Panc1 (cell line): ENCODE results near the gene MAP2K5.
"Not testable (repeated sequence)": the region's sequence is repeated elsewhere in the genome, so short reads cannot be mapped to it uniquely, and the experiment has no call there.

Experiments
- CTCF ChIP-seq: fragments of 450-650 bp; IDR thresholded peaks from 2 replicates; pipeline ENCODE4 v1.5.1; 2017; ENCODE audit warnings: mild to moderate bottlenecking
- POLR2AphosphoS5 ChIP-seq: IDR thresholded peaks from 2 replicates; pipeline ENCODE4 v1.6.1; 2012; ENCODE audit warnings: mild to moderate bottlenecking, low read depth, low read length, moderate library complexity
- REST ChIP-seq, 2 experiments: IDR thresholded peaks; 2 replicates each; pipeline ENCODE4 v1.6.1; 2011 to 2012; ENCODE audit warnings: low read depth in 2 of 2, control low read depth in 1 of 2, low read length in 1 of 2, mild to moderate bottlenecking in 1 of 2, moderate library complexity in 1 of 2; ENCODE audit not compliant: insufficient read depth in 1 of 2

- TF ChIP-seq CTCF; REST (IDR thresholded peaks at IDR 0.05; ENCODE audit: insufficient read depth in 1 of 2, low read depth in 2 of 2, low read length in 1 of 2); POLR2AphosphoS5: not testable (repeated sequence)
Measured at GRCh38 chr15:67672834-67673233, 130.3 kb downstream of the MAP2K5 start.
